Coronary artery (tissue), 2 donors: ENCODE results near the gene STPG4.
"Not testable (repeated sequence)": the region's sequence is repeated elsewhere in the genome, so short reads cannot be mapped to it uniquely, and the experiment has no call there.

Experiments used
- DNase-seq: peaks from one replicate; pipeline ENCODE4 v3.0.0-alpha.2; 2017; ENCODE audit warnings: low spot score
- H3K27ac ChIP-seq, 2 donors: fragments of 200-600 bp; sonication (generic); one replicate each; pipeline ENCODE4 v1.5.1; 2016 to 2019
- H3K4me3 ChIP-seq: fragments of 200-600 bp; sonication (generic); 2 replicates; pipeline ENCODE4 v1.5.1; 2016; ENCODE audit warnings: mild to moderate bottlenecking, moderate library complexity
- TF ChIP-seq, protein P1 (sequence below): fragments of 200-600 bp; sonication (generic); IDR thresholded peaks from one replicate; pipeline ENCODE4 v1.5.1; 2019; ENCODE audit warnings: antibody characterized with exemption

Gene STPG4

DNA sequence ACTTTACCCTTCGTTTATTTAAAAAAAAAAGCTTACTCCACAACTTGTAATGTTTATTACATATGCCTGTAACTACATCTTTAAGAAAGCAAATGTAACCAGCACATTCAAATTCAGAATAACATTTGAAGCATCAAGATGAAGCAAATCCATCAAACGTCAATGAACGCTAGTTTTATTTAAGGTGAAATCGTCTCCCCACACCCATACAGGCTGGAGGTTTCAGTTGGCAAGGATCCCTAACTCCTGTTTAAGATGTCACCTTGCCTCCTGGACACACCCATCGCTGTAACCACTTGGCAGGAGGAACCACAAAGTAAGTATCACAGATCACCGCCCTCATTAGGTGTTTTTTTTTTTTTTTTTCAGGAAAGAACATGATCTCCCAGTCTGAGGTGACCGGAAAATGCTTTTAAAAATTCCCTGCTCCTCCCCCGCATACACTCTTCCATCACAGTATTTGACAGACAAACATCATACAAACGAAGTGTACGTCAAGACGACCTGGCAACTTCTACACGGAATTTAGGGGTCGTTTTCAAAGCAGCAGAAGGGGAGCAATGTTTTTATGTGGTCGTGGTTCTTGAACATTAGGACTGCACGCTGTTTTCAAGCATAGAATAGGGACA lies 19.7 kb upstream of the STPG4 start:
- no peak for DNase-seq
- Histone ChIP-seq H3K4me3 (peak overlapping the region; percentile 95), H3K27ac (peak overlapping the region; percentile 93 to 96)
- TF ChIP-seq, protein P1, sequence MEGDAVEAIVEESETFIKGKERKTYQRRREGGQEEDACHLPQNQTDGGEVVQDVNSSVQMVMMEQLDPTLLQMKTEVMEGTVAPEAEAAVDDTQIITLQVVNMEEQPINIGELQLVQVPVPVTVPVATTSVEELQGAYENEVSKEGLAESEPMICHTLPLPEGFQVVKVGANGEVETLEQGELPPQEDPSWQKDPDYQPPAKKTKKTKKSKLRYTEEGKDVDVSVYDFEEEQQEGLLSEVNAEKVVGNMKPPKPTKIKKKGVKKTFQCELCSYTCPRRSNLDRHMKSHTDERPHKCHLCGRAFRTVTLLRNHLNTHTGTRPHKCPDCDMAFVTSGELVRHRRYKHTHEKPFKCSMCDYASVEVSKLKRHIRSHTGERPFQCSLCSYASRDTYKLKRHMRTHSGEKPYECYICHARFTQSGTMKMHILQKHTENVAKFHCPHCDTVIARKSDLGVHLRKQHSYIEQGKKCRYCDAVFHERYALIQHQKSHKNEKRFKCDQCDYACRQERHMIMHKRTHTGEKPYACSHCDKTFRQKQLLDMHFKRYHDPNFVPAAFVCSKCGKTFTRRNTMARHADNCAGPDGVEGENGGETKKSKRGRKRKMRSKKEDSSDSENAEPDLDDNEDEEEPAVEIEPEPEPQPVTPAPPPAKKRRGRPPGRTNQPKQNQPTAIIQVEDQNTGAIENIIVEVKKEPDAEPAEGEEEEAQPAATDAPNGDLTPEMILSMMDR = no peak

GRCh38 chr2:47173986-47174732 lies 19.1 kb upstream of the STPG4 start:
- DNase-seq = no peak
- Histone ChIP-seq H3K27ac (peak overlapping the region; percentile 93 to 96), H3K4me3 (peak overlapping the region; percentile 95)
- TF ChIP-seq, protein P1 = no peak

GRCh38 chr2:47172922-47173695 lies 18.0 kb upstream of the STPG4 start:
- TF ChIP-seq, protein P1 = no peak
- DNase-seq = no peak
- H3K4me3 ChIP-seq = peak overlapping the region; percentile 95
- H3K27ac ChIP-seq = peak overlapping the region; percentile 93 to 96

DNA sequence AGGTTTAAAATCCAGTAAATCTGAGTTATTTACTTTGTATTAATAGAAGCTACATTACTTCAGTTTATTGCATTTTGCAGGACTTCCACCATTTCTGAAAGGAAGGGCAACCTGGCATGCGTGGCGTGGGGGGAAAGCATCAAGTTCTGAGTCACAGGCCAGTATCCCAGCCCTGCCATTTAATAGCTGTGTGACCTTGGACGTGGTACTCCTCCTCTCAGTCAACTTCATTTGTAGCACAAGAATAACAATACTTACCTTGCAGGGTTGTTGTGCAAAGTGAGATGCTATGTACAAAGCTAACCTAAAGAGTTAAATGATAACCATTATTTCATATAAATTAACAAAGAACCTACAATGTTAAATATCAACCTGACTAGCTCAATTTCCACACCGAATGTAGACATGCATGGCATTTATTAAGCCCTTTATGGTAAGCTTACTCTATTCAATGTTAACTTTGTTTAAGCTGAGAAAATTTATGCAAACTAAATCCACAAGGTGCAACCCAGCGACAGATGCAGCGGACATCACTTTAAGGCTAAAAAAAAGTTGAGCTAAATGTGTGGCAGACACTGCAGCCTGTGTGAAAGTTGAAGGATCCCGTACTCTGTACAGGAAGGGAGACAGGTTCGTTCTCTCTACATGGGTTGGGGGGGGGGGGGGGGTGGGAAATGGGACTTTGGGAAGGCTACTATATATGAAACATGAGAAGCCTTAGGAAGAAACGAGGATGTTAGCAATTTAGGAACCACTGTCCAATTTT lies 17.2 kb upstream of the STPG4 start:
- TF ChIP-seq, protein P1 = no peak
- no peak for DNase-seq
- Histone ChIP-seq H3K27ac (peak overlapping the region; percentile 9 to 96), H3K4me3 (peak overlapping the region; percentile 95)

DNA sequence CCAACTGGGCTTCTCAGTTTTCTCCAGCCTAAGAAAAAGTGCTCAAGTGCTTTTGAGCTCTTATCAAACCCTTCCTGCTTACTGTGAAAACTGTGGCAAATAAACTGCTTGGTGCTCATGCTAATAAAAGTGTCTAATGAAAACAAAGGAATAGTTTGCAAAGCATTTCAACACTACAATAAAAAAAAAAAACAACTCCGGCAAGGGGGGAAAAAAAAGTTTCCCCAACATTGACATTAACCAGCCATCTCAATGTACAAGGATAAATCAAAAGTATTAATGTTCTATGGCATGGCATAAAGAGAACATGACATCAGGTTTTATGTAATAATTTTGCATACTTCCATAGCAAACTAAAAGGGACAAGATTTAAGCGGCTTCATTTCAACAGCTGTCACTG lies 14.7 kb upstream of the STPG4 start:
- TF ChIP-seq, protein P1 = no peak
- peak overlapping the region in 1 of 2 donors; percentile 44 for H3K27ac ChIP-seq
- H3K4me3 ChIP-seq = peak overlapping the region; percentile 31
- no peak for DNase-seq

GRCh38 chr2:47168895-47169294 lies 13.8 kb upstream of the STPG4 start:
- H3K27ac ChIP-seq = peak overlapping the region; percentile 1 to 44
- H3K4me3 ChIP-seq, DNase-seq: not testable (repeated sequence)

- TF ChIP-seq, protein P1 = no peak
- no peak overlapping the region for H3K27ac ChIP-seq
- H3K4me3 ChIP-seq = no peak overlapping the region
- no peak for DNase-seq
Measured at GRCh38 chr2:47167149-47167548, 12.0 kb upstream of the STPG4 start.
